ENCODE measurements around the gene CIT. TPM values are rescaled to one million over a fixed set of nuclear protein-coding genes. Genes with fewer than 3 reads are reported as not detected.

CIT gene
- total RNA-seq, 2 experiments from 2014 or later, result 43.3 to 48.4 TPM

DNA sequence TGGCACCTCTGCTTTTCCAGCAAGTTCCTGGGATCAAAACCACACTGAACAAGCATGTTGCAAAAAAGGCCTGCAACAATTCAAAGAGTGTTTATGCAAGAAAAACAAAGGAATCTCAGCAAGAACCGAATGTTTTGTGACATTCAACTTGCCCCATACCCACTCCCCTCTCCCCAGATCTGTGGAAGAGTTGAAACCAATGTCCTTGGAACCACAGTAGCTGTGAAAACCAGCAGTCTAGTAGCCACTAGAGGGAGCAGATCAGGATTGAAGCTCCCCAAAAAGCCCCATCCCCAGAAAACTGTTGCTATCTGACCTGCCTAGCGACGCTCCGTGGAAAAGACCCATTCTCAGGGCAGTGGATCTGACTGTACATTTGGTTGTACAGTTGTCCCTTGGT lies 182.1 kb downstream of the CIT start:
- Mint-ChIP-seq H3K36me3 (ENCODE audit: low read depth) (peaks cover 8% of the 10 kb centered on the region), H3K9me3 (no peaks in the 10 kb centered on the region), H3K4me1 (ENCODE audit: low read depth) (no peaks in the 10 kb centered on the region), H3K27ac (no peak overlapping the region), H3K4me3 (no peak overlapping the region), H3K27me3 (no peaks in the 10 kb centered on the region)
- TF ChIP-seq, protein P1, sequence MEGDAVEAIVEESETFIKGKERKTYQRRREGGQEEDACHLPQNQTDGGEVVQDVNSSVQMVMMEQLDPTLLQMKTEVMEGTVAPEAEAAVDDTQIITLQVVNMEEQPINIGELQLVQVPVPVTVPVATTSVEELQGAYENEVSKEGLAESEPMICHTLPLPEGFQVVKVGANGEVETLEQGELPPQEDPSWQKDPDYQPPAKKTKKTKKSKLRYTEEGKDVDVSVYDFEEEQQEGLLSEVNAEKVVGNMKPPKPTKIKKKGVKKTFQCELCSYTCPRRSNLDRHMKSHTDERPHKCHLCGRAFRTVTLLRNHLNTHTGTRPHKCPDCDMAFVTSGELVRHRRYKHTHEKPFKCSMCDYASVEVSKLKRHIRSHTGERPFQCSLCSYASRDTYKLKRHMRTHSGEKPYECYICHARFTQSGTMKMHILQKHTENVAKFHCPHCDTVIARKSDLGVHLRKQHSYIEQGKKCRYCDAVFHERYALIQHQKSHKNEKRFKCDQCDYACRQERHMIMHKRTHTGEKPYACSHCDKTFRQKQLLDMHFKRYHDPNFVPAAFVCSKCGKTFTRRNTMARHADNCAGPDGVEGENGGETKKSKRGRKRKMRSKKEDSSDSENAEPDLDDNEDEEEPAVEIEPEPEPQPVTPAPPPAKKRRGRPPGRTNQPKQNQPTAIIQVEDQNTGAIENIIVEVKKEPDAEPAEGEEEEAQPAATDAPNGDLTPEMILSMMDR (IDR thresholded peaks at IDR 0.05), result peak; percentile 42
- ATAC-seq, result no peak
- POLR2A ChIA-PET, result no interaction called here
- DNase-seq, result no peak
- CTCF ChIA-PET, result interaction anchor here (0.9 kb wide), 1 partner anchor 210 kb away, joined by 3 read pairs; no protein-coding TSS in a partner anchor
- intact Hi-C loops (cut with micrococcal nuclease), result no loop called here

DNA sequence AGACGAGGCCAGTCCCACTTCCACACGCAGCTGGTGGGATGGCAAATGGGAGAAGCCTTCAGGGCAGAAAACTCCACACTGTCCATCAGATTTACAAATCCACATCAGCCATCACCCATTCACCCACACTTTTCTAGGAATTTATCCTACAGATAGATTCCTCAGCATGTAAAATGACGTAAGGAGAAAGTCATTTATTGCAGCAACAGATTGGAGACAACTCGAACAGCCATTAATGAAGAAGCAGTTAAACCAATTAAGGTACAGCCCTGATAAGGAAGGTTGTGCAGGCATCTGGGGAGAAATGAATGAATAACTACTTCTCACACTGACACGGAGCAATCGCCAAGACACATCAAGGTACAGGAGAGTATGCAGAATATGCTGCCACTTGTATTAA lies 183.0 kb downstream of the CIT start:
- TF ChIP-seq, protein P1 (IDR thresholded peaks at IDR 0.05), result no peak
- no peak overlapping the region for H3K4me3 Mint-ChIP-seq
- intact Hi-C loops (cut with micrococcal nuclease), result no loop called here
- DNase-seq, result no peak
- no peaks in the 10 kb centered on the region for H3K4me1 Mint-ChIP-seq (ENCODE audit: low read depth)
- H3K36me3 Mint-ChIP-seq (ENCODE audit: low read depth), result peaks cover 8% of the 10 kb centered on the region
- H3K27me3 Mint-ChIP-seq, result no peaks in the 10 kb centered on the region
- ChIA-PET POLR2A (no interaction called here), CTCF (no interaction called here)
- ATAC-seq, result no peak
- no peak overlapping the region for H3K27ac Mint-ChIP-seq
- no peaks in the 10 kb centered on the region for H3K9me3 Mint-ChIP-seq

DNA sequence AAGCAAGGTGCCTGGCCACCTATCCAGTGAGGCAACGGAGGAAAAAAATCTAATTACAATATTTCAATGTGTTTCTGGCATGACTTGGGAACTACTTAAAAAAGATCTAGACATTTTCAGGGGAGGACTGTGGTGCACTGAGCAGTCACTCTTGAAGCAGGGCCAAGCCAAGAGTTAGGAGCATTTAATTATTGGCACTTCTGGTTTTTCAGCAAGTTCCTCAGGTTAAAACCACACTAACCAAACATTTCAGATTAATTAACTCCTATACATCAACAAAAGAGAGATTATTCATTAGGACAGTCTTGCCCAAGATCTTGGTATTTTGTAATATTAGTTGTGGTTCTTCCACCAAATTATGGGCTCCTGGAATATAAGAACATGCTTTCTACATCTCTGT lies 183.6 kb downstream of the CIT start:
- TF ChIP-seq, protein P1 (IDR thresholded peaks at IDR 0.05), result no peak
- H3K9me3 Mint-ChIP-seq, result no peaks in the 10 kb centered on the region
- intact Hi-C loops (cut with micrococcal nuclease), result no loop called here
- H3K4me3 Mint-ChIP-seq, result no peak overlapping the region
- no peaks in the 10 kb centered on the region for H3K27me3 Mint-ChIP-seq
- H3K36me3 Mint-ChIP-seq (ENCODE audit: low read depth), result peaks cover 8% of the 10 kb centered on the region
- ChIA-PET POLR2A (no interaction called here), CTCF (no interaction called here)
- ATAC-seq (no peak), DNase-seq (no peak)
- no peaks in the 10 kb centered on the region for H3K4me1 Mint-ChIP-seq (ENCODE audit: low read depth)
- no peak overlapping the region for H3K27ac Mint-ChIP-seq

DNA sequence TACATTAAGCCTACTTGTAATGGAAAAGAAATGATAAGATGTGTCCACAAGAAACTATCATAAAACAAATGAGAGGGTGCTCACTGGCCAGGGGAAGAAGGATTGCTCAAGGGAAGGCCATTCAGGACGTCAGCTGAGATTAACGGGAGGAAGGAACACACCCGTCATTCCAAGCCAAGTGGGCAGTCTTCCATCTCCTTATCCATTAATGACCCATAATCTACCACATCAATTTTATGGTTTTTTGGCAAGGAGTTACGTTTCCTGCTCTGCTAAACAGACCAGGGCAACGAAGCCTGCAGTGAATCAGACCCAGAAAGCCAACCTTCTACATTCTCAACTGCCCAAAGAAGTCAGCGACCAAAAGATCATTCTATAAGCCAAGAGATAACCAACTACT lies 184.1 kb downstream of the CIT start:
- ChIA-PET CTCF (no interaction called here), POLR2A (no interaction called here)
- intact Hi-C loops (cut with micrococcal nuclease), result no loop called here
- no peaks in the 10 kb centered on the region for H3K27me3 Mint-ChIP-seq
- peaks cover 7% of the 10 kb centered on the region for H3K36me3 Mint-ChIP-seq (ENCODE audit: low read depth)
- DNase-seq, result no peak
- no peak for ATAC-seq
- no peak overlapping the region for H3K27ac Mint-ChIP-seq
- TF ChIP-seq, protein P1 (IDR thresholded peaks at IDR 0.05), result no peak
- no peaks in the 10 kb centered on the region for H3K9me3 Mint-ChIP-seq
- no peaks in the 10 kb centered on the region for H3K4me1 Mint-ChIP-seq (ENCODE audit: low read depth)
- no peak overlapping the region for H3K4me3 Mint-ChIP-seq

DNA sequence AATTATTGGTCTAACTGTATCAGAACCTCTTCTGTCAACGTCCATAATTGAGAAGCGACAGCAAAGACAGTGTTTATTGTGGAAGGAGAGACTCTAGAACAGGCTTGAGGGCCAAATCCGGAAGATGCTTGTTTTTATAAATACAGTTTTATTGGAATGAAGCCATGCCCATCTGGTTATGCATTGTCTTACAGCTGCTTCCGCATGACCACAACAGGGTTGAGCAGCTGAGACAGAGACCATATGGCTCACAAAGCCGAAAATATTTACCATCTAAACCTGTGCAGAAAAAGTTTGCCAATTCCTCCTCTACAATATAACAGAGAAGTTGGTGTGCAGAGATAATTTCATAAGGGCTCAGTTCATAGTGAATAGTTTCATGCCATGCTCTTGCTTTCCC lies 184.7 kb downstream of the CIT start:
- CTCF ChIA-PET, result no interaction called here
- peaks cover 6% of the 10 kb centered on the region for H3K36me3 Mint-ChIP-seq (ENCODE audit: low read depth)
- DNase-seq, result no peak
- POLR2A ChIA-PET, result no interaction called here
- no peak for ATAC-seq
- H3K9me3 Mint-ChIP-seq, result no peaks in the 10 kb centered on the region
- H3K27me3 Mint-ChIP-seq, result no peaks in the 10 kb centered on the region
- H3K4me1 Mint-ChIP-seq (ENCODE audit: low read depth), result no peaks in the 10 kb centered on the region
- intact Hi-C loops (cut with micrococcal nuclease), result no loop called here
- no peak overlapping the region for H3K4me3 Mint-ChIP-seq
- no peak overlapping the region for H3K27ac Mint-ChIP-seq
- TF ChIP-seq, protein P1 (IDR thresholded peaks at IDR 0.05), result no peak

All from activated CD8-positive, alpha-beta T cell treated with anti-CD3 and anti-CD28 coated beads for 36 hours (primary cell).